Right hindlimb (tissue), 1 donor: Measurements from ENCODE around the gene CRB3.
A peak's percentile ranks its signal among the peaks of the same experiment; 100 is the strongest.

Experiments used
- DNase-seq: peaks from one replicate; pipeline ENCODE4 v3.0.0-alpha.2; 2018

Gene CRB3

GRCh38 chr19:6433663-6434062 lies 30.4 kb upstream of the CRB3 start, which contains the start of gene SLC25A41:
Gene SLC25A41 (minus strand): TSS chr19:6433763. CDS start chr19:6433693, 70 bp downstream.
- no peak for DNase-seq

DNA sequence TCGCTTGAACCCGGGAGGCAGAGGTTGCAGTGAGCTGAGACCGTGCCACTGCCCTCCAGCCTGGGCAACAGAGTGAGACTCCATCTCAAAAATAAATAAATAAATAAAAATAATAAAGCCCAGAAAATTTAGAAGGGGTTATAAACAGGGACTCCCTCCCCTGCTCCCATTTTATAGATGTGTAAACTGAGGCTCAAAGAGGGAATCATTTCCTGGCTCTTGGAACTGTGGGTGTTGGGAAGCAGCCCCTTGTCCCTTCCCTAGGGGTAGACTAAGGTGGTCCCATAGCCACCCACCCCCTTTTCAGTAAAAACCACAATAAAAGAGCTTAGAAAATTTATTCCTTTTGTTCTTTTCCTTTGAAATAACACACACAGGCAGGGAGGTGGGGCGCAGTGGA lies 24.3 kb upstream of the CRB3 start:
- no peak for DNase-seq

DNA sequence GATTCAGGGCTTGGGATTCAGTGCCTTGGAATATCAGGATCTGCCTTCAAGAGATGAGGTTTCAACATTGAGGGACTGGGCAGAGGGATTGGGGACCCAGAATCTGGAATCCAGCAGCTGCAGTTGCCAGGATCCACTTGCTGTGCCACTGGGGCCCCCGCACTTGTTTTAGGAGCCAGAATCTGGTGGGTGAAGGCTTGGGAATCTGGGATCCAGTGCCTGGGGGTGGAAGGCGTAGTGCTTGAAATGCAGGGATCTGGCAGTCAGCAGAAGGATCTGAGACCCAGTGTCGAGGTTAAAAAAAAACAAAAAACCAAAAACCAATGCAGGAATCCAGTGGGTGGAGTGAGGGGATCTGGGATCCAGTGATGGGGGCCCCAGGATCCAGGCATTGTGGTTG lies 23.2 kb upstream of the CRB3 start:
- DNase-seq = no peak

DNA sequence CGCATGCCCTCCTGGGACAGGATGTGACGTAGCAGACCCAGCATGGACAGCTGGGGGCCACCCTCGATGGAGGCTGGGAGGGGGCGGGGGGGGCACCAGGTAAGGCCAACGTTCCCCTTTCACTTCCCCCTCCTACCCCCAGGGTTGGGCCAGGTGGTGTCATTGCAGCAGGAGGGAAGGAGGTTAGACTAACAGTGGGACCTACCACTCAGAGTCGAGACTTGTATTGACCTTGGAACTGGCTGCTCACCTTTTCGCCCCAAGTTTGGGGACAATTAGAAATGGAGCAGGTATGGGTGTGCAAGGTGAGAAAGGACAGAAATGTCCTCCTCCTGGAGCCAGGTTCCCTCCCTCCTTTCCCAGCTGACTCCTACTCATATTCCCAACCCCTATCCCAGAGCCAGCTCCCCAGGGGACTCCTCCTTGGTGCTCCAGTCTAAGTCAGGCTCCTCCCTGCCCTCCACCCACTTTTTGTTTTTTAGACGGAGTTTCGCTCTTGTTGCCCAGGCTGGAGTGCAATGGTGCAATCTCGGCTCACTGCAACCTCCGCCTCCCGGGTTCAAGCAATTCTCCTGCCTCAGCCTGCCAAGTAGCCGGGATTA lies 21.9 kb upstream of the CRB3 start:
- no peak for DNase-seq

GRCh38 chr19:6443986-6444385 lies 20.1 kb upstream of the CRB3 start:
- DNase-seq = no peak

DNA sequence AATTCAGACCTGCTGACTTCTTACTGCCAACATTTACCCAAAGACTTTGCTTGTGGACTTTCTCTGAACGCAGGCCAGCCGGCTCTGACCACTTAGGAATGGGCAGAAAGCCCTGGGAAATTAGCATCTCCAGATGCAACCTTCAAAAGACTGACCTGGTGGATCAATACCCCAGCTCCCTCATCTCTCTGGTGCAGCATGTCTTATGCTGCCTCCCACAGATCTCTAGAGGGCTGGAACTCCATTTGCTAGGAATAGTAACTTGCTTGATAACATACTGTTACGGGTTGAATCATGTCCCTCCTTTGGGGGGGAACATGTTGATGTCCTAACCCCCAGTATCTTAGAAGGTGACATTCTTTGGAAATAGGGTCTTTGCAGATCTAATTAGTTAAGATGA lies 17.6 kb upstream of the CRB3 start:
- DNase-seq = no peak

GRCh38 chr19:6448045-6448444 lies 16.0 kb upstream of the CRB3 start:
- no peak for DNase-seq

GRCh38 chr19:6450166-6450565 lies 13.9 kb upstream of the CRB3 start:
- no peak for DNase-seq

GRCh38 chr19:6451583-6452222 lies 12.4 kb upstream of the CRB3 start:
- DNase-seq = no peak

DNA sequence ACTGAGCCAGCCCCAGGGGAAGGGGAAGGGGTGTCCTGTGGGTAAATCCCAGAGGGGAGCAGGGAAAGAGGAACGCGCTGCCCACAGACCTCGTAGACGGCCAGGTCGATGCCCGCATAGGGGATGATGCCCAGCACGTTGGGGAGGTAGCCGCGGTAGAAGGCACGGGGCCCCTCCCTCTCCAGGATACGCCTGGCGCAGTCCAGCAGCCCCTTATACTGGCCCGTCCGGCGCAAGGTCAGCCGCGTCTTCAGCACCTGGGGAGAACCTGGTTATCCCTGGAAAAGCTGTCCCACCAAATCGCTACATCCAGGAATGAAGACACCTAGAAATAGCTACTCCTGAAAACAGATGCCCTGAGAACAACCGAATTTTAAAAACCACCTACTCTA lies 11.9 kb upstream of the CRB3 start:
- DNase-seq = no peak

DNA sequence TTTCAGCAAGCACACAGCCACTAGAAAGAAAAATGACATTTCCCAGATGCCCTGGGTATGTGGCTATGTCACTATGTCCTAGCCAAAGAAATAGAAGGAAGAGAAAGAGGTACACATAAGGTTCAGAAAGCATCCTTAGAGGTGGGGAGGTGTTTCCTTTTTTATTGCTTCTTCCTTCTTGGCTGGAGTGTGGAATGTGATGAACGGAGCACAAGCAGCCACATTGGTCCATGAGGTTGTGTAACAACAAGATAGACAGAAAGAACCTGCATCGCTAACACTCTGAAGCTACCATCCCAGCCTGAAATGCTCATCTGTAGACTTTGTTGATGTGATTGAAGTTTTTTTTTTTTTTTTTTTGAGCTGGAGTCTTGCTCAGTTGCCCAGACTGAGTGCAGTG lies 11.2 kb upstream of the CRB3 start:
- DNase-seq = no peak

DNA sequence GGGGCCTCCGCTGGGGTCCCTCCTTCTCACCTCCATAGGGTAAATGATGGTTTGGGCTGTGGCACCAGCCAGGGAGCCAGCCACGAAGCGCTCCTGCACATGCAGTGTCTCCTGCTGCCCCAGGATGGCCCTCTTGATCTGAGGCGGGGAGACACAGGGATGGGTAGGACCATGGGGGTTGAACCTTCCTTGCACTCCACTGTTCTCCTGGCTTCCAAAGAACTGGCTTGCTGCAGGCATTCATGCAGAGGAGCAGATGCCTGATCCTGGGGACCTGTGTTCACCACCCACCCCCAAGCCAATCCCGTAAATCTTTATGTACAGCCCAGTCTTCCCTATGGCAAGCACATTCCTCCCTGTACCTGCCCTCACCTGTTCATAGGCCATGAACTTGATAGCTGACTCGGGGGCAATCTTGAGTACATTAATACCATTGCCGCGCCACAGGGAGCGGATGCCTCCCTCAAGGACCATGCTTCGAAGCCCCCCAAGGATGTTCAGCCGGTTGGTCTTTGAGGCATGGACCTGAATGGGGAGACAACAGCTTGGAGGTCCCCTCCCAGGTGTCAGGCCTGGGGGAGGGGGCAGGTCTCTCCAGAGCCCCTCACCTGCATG lies 10.0 kb upstream of the CRB3 start:
- DNase-seq = no peak

DNA sequence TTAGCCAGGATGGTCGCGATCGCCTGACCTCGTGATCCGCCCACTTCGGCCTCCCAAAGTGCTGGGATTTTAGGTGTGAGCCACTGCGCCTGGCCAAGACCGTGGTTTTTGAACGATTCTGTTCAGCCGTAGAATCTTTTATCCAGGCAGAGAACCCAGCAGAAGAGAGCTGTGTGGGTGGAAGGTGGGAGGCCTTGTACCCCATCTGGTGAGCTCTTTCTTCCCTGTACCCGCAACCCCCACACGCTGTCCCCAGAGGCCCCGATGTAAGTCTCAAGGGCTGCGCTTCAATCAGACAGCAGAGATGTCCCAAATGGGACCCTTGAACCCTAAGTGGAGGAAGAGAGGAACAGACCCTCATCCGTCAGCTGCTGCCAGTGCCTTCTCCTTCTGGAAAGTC lies 8.1 kb upstream of the CRB3 start:
- DNase-seq = no peak

DNA sequence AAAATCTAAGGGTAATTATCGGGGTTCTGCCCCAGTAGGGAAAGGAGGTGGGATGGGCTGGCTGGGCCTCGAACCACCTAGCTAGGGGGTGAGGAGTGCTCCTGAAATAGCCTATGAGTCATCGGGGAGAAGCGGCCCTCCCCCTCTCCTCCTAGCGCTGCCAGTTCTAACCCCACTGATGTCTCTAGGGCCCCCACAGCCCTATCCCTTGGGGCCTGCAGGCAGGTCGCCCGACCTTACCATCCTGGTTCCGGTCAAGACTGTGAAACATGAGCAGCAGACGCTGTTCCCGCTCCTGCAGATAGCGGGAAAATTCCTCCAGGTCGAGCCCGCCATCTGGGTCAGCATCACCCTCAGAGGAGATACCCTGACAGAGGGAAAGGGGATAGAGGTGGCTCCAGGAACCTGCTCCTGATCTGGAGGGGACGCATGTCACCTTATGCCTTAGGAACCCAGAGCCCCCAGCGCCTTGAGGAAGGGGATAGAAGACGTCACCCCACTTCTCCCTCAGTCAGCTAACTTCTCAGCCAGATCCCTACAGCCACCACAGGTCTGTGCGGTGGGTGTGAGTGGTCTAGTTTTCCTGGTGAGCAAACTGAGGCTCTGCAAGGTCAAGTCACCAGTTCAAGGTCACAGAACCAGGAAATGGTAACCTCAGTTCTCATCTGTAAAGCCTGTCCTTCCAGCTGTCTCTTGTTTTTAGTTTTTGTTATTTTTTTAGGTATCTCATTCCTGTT lies 5.9 kb upstream of the CRB3 start:
- DNase-seq = no peak

- no peak for DNase-seq
Measured at GRCh38 chr19:6458695-6459261, 5.3 kb upstream of the CRB3 start.

- DNase-seq = peak; percentile 90
Measured at GRCh38 chr19:6459262-6460098, 4.6 kb upstream of the CRB3 start, which contains the start of gene SLC25A23. Gene SLC25A23 (minus strand): TSS chr19:6459792. CDS start chr19:6459628, 164 bp downstream.

- peak; percentile 98 for DNase-seq
Measured at GRCh38 chr19:6460099-6460884, 3.8 kb upstream of the CRB3 start.

DNA sequence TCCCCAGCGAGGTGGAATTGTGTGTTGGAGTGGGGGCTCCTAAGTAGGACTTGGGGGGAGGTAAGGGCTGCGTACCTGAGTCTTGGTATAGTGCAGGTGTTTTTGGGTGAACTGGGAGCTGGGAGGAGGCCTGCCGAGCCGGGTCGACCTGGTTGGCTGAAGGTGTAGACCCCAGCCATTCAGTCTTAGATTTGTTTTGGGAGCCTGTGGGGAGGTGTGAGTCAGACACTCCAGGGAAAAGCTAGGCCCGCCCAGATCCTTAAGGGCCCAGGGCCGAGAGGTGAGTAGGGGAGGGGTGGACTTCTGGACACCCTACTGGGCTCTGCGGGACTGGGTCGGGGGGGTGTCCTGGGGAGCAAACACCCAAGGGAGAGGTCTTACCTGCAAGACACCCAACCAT lies 935 bp downstream of the CRB3 start:
- DNase-seq = no peak

DNA sequence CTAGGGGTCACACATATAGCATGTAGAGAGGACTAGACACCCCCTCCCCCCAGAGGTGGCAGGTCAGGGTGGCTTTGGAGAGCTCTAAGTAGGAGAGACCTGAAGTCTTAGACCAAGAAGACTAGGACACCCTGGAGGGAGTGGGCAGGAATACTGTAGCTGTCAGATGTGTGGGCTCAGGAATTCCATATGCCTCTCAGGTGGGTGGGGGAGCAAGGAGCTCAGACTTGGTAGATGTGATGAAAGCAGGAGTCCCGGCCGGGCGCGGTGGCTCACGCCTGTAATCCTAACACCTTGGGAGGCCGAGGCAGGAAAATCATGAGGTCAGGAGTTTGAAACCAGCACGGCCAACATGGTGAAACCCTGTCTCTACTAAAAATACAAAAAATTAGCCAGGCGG lies 1.6 kb downstream of the CRB3 start:
- no peak for DNase-seq

DNA sequence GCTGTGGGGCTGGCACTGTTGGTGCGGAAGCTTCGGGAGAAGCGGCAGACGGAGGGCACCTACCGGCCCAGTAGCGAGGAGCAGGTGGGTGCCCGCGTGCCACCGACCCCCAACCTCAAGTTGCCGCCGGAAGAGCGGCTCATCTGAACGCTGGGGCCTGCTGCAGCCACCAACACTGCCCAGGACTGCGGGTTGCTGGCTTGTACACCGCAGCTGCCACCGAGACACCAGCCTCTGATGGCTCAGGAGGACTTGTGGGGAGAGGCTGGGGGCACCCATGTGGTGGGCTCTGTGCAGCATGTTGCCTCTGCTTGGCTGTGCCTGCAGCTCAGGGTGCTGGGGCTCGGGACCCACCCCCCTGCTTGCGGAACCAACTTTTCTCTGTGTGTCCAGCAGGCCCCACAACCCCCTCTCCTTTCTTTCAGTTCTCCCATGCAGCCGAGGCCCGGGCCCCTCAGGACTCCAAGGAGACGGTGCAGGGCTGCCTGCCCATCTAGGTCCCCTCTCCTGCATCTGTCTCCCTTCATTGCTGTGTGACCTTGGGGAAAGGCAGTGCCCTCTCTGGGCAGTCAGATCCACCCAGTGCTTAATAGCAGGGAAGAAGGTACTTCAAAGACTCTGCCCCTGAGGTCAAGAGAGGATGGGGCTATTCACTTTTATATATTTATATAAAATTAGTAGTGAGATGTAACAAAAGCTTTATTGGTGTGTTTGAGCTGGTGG lies 2.6 kb downstream of the CRB3 start:
- no peak for DNase-seq

DNA sequence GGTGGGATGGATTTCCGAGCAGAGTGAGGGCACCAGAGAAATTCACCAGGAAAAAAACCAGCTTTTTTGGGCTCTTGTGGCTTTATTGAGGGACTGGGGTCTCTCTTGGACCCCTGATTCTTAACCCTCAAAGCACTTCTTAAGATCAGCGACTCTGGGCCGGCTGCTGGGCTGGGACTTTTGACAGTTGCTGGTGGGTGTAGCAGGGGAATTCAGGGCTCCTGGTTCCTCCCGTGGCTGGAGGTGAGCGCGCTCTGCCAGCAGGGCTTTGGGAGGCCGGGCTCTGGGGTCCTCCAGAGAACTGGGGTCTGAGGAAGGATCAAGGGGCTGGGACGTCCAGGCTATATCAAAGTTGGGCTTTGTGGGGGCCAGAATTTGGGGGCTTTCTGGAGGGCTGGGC lies 3.3 kb downstream of the CRB3 start:
- no peak for DNase-seq
